ENCODE results near the gene CASR. TPM values are rescaled to one million over a fixed set of nuclear protein-coding genes. Genes with fewer than 3 reads are reported as not detected.

CASR gene
- total and polyA plus RNA-seq, 2 of the 4 experiments (the other 2 are of a cell fraction): not detected

- Histone ChIP-seq H3K9me1 (ENCODE audit: insufficient read depth, low read length) (no peaks in the 10 kb centered on the region; the same call in 1 of the 2 replicates), H2AK9ac (replicated peaks; ENCODE audit: low read depth, low read length, poor library complexity) (no peak overlapping the region), H2BK120ac (ENCODE audit: low read depth, low read length) (no peak overlapping the region), H3K4me1 (ENCODE audit: control insufficient read depth, insufficient read depth, low read length) (no peaks in the 10 kb centered on the region), H3K4me3 (ENCODE audit: insufficient read depth, low read depth, low read length) (no peak overlapping the region), H3K9ac (ENCODE audit: low read depth, low read length) (no peak overlapping the region), H2AK5ac (ENCODE audit: low read depth, low read length) (no peak overlapping the region), H3K36me3 (ENCODE audit: control insufficient read depth, insufficient read depth, low read length) (no peaks in the 10 kb centered on the region), H3K9me3 (ENCODE audit: control insufficient read depth, insufficient read depth, low read length) (no peaks in the 10 kb centered on the region), H3K27me3 (ENCODE audit: control insufficient read depth, insufficient read depth, low read length) (peaks cover 7% of the 10 kb centered on the region), H3K56ac (ENCODE audit: extremely low read depth, insufficient read depth, low read length) (no peak overlapping the region), H3K4ac (ENCODE audit: low read depth, low read length) (no peak overlapping the region), H4K5ac (ENCODE audit: low read depth, low read length) (no peak overlapping the region), H2BK20ac (ENCODE audit: low read depth, low read length) (no peak overlapping the region), H3K18ac (ENCODE audit: low read depth, low read length) (no peak overlapping the region), H3K79me1 (ENCODE audit: low read depth in 1 of 2, low read length in 2 of 2) (no peaks in the 10 kb centered on the region), H2BK15ac (ENCODE audit: low read depth, low read length) (no peak overlapping the region), H2AFZ (replicated peaks; ENCODE audit: low read length, poor library complexity) (no peak overlapping the region), H3K23ac (ENCODE audit: low read depth, low read length) (no peak overlapping the region), H4K91ac (ENCODE audit: insufficient read depth, low read depth, low read length) (no peak overlapping the region), H2BK5ac (ENCODE audit: low read depth, low read length, poor library complexity, severe bottlenecking) (no peak overlapping the region), H4K20me1 (ENCODE audit: insufficient read depth, low read length) (no peaks in the 10 kb centered on the region), H3K27ac (ENCODE audit: insufficient read depth, low read length) (no peak overlapping the region), H4K8ac (ENCODE audit: low read depth in 2 of 2, low read length in 2 of 2) (no peak overlapping the region), H3K4me2 (ENCODE audit: low read depth, low read length) (no peak overlapping the region), H3K14ac (replicated peaks; ENCODE audit: low read depth, low read length) (no peak overlapping the region)
- dilution Hi-C loops (cut with HindIII; ENCODE audit: low sequenced_read_pairs, unreplicated experiment) (no loop called here), in situ Hi-C loops (cut with MboI; ENCODE audit: low sequenced_read_pairs) (loop anchor here (10.0 kb wide), 2 partner anchors 164 to 714 kb away; no protein-coding TSS in a partner anchor), intact Hi-C loops (cut with micrococcal nuclease) (no loop called here)
- ChIA-PET CTCF (interaction anchor here (1.2 kb wide), 1 partner anchor 14 kb away, joined by 3 read pairs; no protein-coding TSS in a partner anchor), POLR2A (ENCODE audit: unreplicated experiment) (no interaction called here)
- TF ChIP-seq POLR2A (IDR thresholded peaks at IDR 0.05; ENCODE audit: low read depth, low read length) (no peak), SMC3 (IDR thresholded peaks at IDR 0.05; ENCODE audit: low read depth, low read length) (no peak), NFE2L2 (IDR thresholded peaks at IDR 0.05; ENCODE audit: low read depth, low read length) (no peak), RAD21 (IDR thresholded peaks at IDR 0.05; ENCODE audit: low read length) (no peak), CEBPB (IDR thresholded peaks at IDR 0.05; ENCODE audit: low read depth, low read length) (no peak), ELK1 (IDR thresholded peaks at IDR 0.05; ENCODE audit: borderline replicate concordance, low read depth, low read length) (no peak), MAZ (IDR thresholded peaks at IDR 0.05; ENCODE audit: borderline replicate concordance, low read depth, low read length) (no peak), BHLHE40 (IDR thresholded peaks at IDR 0.05; ENCODE audit: low read depth, low read length) (no peak), RFX5 (IDR thresholded peaks at IDR 0.05; ENCODE audit: low read depth, low read length) (no peak), MAFK (IDR thresholded peaks at IDR 0.05; ENCODE audit: low read depth, low read length) (no peak), FOS (IDR thresholded peaks at IDR 0.05; ENCODE audit: low read depth, low read length) (no peak), USF2 (IDR thresholded peaks at IDR 0.05; ENCODE audit: low read depth, low read length) (no peak), MXI1 (IDR thresholded peaks at IDR 0.05; ENCODE audit: borderline replicate concordance, low read depth, low read length) (no peak), RCOR1 (IDR thresholded peaks at IDR 0.05; ENCODE audit: insufficient replicate concordance, low read length) (no peak)
- BruUV-seq (replicated peaks): no TSS peak
- DNase-seq (no peak), ATAC-seq (ENCODE audit: low read depth) (no peak)
- WGBS, 2 experiments (ENCODE audit: extremely low coverage in 2 of 2, insufficient read length in 1 of 2): no CpG with 5 or more reads among the region's 2 CpGs
Observed at GRCh38 chr3:122269045-122269444, 85.6 kb downstream of the CASR start.

All from IMR-90 (cell line).